ENCODE measurements around the gene TNNT3. TPM values are rescaled to one million over a fixed set of nuclear protein-coding genes. Genes with fewer than 3 reads are reported as not detected.

Gene TNNT3
- total RNA-seq, 2 experiments from 2014 or later: 4.7 to 6.2 TPM

DNA sequence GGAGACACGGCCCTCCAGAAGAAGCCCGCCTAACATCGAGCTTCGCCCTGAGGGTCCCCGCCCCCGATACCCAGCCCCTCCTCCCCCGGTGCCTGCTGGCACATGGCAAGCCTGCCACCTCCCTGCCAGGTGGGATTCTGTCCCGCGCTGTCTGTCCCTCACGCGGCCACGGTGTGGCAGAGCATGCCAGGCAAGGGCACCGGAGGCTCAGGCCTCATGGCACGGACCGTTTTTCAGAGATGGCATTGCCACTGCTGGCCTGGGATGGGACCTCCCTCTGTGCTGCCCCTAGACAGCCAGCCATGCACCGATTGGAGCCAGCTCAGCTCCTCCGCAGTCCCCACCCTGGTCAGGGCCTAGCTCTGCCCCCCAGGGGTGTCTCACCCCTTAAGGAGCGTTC is 47.0 kb downstream of the TNNT3 start:
- Histone ChIP-seq H3K36me3 (ENCODE audit: insufficient read depth, low read length) (no peaks in the 10 kb centered on the region), H2AFZ (ENCODE audit: low read length) (no peak overlapping the region), H3K4me1 (ENCODE audit: insufficient read depth, low read length, poor library complexity, severe bottlenecking) (no peaks in the 10 kb centered on the region), H3K4me3 (ENCODE audit: low read depth, low read length, poor library complexity, severe bottlenecking) (no peak overlapping the region), H3K4me2 (ENCODE audit: low read length) (no peak overlapping the region), H3K9me2 (ENCODE audit: insufficient read depth, low read length) (no peaks in the 10 kb centered on the region), H4K20me1 (ENCODE audit: insufficient read depth, low read length) (no peaks in the 10 kb centered on the region), H3K27ac (ENCODE audit: low read depth, low read length, poor library complexity, severe bottlenecking) (no peak overlapping the region), H3K9me3 (ENCODE audit: low read length) (no peaks in the 10 kb centered on the region), H3K79me2 (ENCODE audit: insufficient read depth, low read depth, low read length) (no peaks in the 10 kb centered on the region)
- DNase-seq (ENCODE audit: low spot score): no peak
- TF ChIP-seq, protein P1, sequence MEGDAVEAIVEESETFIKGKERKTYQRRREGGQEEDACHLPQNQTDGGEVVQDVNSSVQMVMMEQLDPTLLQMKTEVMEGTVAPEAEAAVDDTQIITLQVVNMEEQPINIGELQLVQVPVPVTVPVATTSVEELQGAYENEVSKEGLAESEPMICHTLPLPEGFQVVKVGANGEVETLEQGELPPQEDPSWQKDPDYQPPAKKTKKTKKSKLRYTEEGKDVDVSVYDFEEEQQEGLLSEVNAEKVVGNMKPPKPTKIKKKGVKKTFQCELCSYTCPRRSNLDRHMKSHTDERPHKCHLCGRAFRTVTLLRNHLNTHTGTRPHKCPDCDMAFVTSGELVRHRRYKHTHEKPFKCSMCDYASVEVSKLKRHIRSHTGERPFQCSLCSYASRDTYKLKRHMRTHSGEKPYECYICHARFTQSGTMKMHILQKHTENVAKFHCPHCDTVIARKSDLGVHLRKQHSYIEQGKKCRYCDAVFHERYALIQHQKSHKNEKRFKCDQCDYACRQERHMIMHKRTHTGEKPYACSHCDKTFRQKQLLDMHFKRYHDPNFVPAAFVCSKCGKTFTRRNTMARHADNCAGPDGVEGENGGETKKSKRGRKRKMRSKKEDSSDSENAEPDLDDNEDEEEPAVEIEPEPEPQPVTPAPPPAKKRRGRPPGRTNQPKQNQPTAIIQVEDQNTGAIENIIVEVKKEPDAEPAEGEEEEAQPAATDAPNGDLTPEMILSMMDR (conservative IDR thresholded peaks at IDR 0.05; ENCODE audit: low read length): no peak
- TF ChIP-seq EZH2phosphoT487 (IDR thresholded peaks at IDR 0.05; ENCODE audit: borderline replicate concordance, low read depth, low read length): no peak
- CTCF ChIA-PET (ENCODE audit: unreplicated experiment): no interaction called here
- no TSS peak for BruUV-seq (replicated peaks)
- intact Hi-C loops (cut with micrococcal nuclease; ENCODE audit: unreplicated experiment): no loop called here
- POLR2A ChIA-PET: no interaction called here

DNA sequence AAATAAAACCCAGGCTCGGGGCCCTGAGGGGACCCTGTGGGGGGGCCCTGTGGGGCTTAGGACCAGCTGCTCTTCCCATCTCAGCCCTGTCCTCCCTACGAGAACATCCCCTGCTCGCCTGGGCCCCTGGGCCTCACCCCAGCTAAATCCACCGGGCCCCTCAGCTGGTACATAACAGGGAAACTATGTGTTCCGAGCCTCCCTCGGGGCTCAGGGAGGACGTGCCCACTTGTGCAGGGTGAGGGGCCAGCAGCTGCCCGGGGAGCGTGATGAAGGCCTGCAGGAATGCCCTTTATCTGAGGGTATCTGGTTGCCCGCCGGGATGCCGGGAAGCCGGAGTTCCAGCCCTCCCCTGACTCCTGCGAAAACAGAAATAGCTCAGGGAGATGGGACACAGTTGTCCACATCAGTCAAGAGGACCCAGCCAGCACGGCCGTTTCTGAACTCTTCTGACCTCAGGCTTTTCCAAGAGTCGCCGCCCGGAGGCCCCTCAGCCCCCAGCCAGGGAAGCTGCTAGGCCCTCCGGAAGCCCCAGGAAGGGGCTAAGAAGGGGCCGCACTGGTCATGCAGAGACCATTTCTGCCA is 48.2 kb downstream of the TNNT3 start:
- Histone ChIP-seq H3K36me3 (ENCODE audit: insufficient read depth, low read length) (no peaks in the 10 kb centered on the region), H3K9me3 (ENCODE audit: low read length) (no peaks in the 10 kb centered on the region), H3K4me3 (ENCODE audit: low read depth, low read length, poor library complexity, severe bottlenecking) (no peak overlapping the region), H3K4me2 (ENCODE audit: low read length) (no peak overlapping the region), H3K4me1 (ENCODE audit: insufficient read depth, low read length, poor library complexity, severe bottlenecking) (no peaks in the 10 kb centered on the region), H2AFZ (ENCODE audit: low read length) (no peak overlapping the region), H3K79me2 (ENCODE audit: insufficient read depth, low read depth, low read length) (no peaks in the 10 kb centered on the region), H3K9me2 (ENCODE audit: insufficient read depth, low read length) (no peaks in the 10 kb centered on the region), H3K27ac (ENCODE audit: low read depth, low read length, poor library complexity, severe bottlenecking) (no peak overlapping the region), H4K20me1 (ENCODE audit: insufficient read depth, low read length) (no peaks in the 10 kb centered on the region)
- TF ChIP-seq, protein P1 (conservative IDR thresholded peaks at IDR 0.05; ENCODE audit: low read length): no peak
- no peak for TF ChIP-seq EZH2phosphoT487 (IDR thresholded peaks at IDR 0.05; ENCODE audit: borderline replicate concordance, low read depth, low read length)
- DNase-seq (ENCODE audit: low spot score): no peak
- no TSS peak for BruUV-seq (replicated peaks)
- intact Hi-C loops (cut with micrococcal nuclease; ENCODE audit: unreplicated experiment): no loop called here
- CTCF ChIA-PET (ENCODE audit: unreplicated experiment): no interaction called here
- POLR2A ChIA-PET: interaction anchor here (0.5 to 0.6 kb wide), 2 partner anchors 66 to 77 kb away, joined by 3 to 4 read pairs; no protein-coding TSS in a partner anchor

DNA sequence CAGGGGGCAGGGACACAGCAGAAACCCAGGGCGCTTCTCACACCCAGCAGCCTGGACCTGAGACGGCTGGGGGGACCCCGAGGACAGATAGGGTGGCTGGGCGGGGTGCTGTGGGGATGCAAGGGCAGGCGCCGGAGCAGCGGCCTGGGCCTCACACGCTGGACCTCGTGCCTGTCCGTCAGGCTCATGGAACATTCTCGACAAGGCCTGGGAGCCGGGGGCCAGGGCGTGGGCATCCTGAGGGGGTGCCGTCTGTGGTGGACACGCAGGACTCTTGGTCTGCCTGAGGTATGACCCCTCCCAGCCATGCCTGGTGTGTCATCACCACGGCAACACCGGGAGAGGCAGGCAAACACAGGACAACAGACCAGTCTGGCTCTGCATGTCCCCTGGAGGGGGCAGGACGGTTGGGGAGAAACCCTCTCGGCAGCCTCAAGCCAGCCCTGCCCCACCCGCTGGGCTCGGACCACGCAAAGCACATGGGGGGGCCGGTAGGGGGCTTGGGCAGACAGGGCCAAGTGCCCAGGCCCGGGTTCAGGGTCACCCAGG is 49.0 kb downstream of the TNNT3 start:
- H3K4me1 ChIP-seq (ENCODE audit: insufficient read depth, low read length, poor library complexity, severe bottlenecking): no peaks in the 10 kb centered on the region
- no peak overlapping the region for H2AFZ ChIP-seq (ENCODE audit: low read length)
- no peak for DNase-seq (ENCODE audit: low spot score)
- H3K4me3 ChIP-seq (ENCODE audit: low read depth, low read length, poor library complexity, severe bottlenecking): no peak overlapping the region
- no peaks in the 10 kb centered on the region for H3K9me3 ChIP-seq (ENCODE audit: low read length)
- BruUV-seq (replicated peaks): no TSS peak
- intact Hi-C loops (cut with micrococcal nuclease; ENCODE audit: unreplicated experiment): no loop called here
- H3K4me2 ChIP-seq (ENCODE audit: low read length): no peak overlapping the region
- TF ChIP-seq, protein P1 (conservative IDR thresholded peaks at IDR 0.05; ENCODE audit: low read length): no peak
- no peak for TF ChIP-seq EZH2phosphoT487 (IDR thresholded peaks at IDR 0.05; ENCODE audit: borderline replicate concordance, low read depth, low read length)
- H4K20me1 ChIP-seq (ENCODE audit: insufficient read depth, low read length): no peaks in the 10 kb centered on the region
- H3K27ac ChIP-seq (ENCODE audit: low read depth, low read length, poor library complexity, severe bottlenecking): no peak overlapping the region
- ChIA-PET POLR2A (interaction anchor here (0.6 kb wide), 1 partner anchor 67 kb away, joined by 4 read pairs; no protein-coding TSS in a partner anchor), CTCF (ENCODE audit: unreplicated experiment) (no interaction called here)
- H3K79me2 ChIP-seq (ENCODE audit: insufficient read depth, low read depth, low read length): no peaks in the 10 kb centered on the region
- H3K36me3 ChIP-seq (ENCODE audit: insufficient read depth, low read length): no peaks in the 10 kb centered on the region
- no peaks in the 10 kb centered on the region for H3K9me2 ChIP-seq (ENCODE audit: insufficient read depth, low read length)
